PC-3 (cell line): ENCODE data around the gene DUOX2. TPM values are rescaled to one million over a fixed set of nuclear protein-coding genes. Genes with fewer than 3 reads are reported as not detected.
A peak's percentile ranks its signal among the peaks of the same experiment; 100 is the strongest.

Experiments
- ATAC-seq: fragments of 200-7000 bp; cut with Tn5 transposase; 2 replicates; pipeline ENCODE4 v1.9.1; 2020; ENCODE audit warnings: mild to moderate bottlenecking, moderate library complexity
- BruUV-seq: library from RNA; stranded (reverse); fragments of 400-500 nt; replicated peaks from 2 replicates; lab custom pipeline; 2021; lab: Mats Ljungman, UMichigan
- CTCF ChIA-PET: fragments of 300-600 bp; sonication (Branson Sonifier 250); formaldehyde crosslinking; loops from one replicate; lab custom pipeline; 2022; ENCODE audit warnings: antibody characterized with exemption; lab: Charles Lee
- POLR2A ChIA-PET: fragments of 300-600 bp; sonication (Branson Sonifier 250); formaldehyde crosslinking; loops from one replicate; lab custom pipeline; 2022; ENCODE audit warnings: antibody characterized with exemption; ENCODE audit not compliant: unreplicated experiment; lab: Charles Lee
- DNase-seq: peaks from one replicate; pipeline ENCODE4 v3.0.0-alpha.2; 2015
- H2AFZ ChIP-seq: fragments of 300-600 bp; sonication (generic); 2 replicates; pipeline ENCODE4 v1.6.0; 2016; ENCODE audit warnings: antibody characterized with exemption, low read length
- H3F3A ChIP-seq: fragments of 300-600 bp; sonication (generic); one replicate; pipeline ENCODE4 v1.6.0; 2017; ENCODE audit warnings: antibody characterized with exemption, low read length, control low read depth, mild to moderate bottlenecking; ENCODE audit not compliant: unreplicated experiment
- H3K27ac ChIP-seq: fragments of 300-600 bp; sonication (generic); 2 replicates; pipeline ENCODE4 v1.5.1; 2016; ENCODE audit warnings: mild to moderate bottlenecking, low read length
- H3K27me3 ChIP-seq: fragments of 300-600 bp; sonication (generic); 2 replicates; pipeline ENCODE4 v1.6.1; 2016; ENCODE audit warnings: low read length, mixed read lengths
- H3K36me3 ChIP-seq: fragments of 300-600 bp; sonication (generic); 2 replicates; pipeline ENCODE4 v1.6.1; 2016; ENCODE audit warnings: low read depth, mixed run types, low read length, mixed read lengths
- H3K4me1 ChIP-seq: fragments of 300-600 bp; sonication (generic); 2 replicates; pipeline ENCODE4 v1.5.1; 2016; ENCODE audit warnings: low read length; ENCODE audit not compliant: insufficient read depth
- H3K4me2 ChIP-seq: fragments of 300-600 bp; sonication (generic); 2 replicates; pipeline ENCODE4 v1.6.0; 2016; ENCODE audit warnings: low read length
- H3K4me3 ChIP-seq: fragments of 300-600 bp; sonication (generic); 2 replicates; pipeline ENCODE4 v1.5.1; 2016; ENCODE audit warnings: mild to moderate bottlenecking, low read length, mixed read lengths
- H3K79me2 ChIP-seq: fragments of 300-600 bp; sonication (generic); 2 replicates; pipeline ENCODE4 v1.6.1; 2017; ENCODE audit warnings: low read length, mixed read lengths
- H3K9ac ChIP-seq: fragments of 300-600 bp; sonication (generic); 2 replicates; pipeline ENCODE4 v1.6.0; 2016; ENCODE audit warnings: mild to moderate bottlenecking, low read length
- H3K9me2 ChIP-seq: fragments of 300-600 bp; sonication (generic); replicated peaks from 2 replicates; pipeline ENCODE4 v1.6.1; 2016; ENCODE audit warnings: mixed run types, low read length, mixed read lengths
- H3K9me3 ChIP-seq: fragments of 300-600 bp; sonication (generic); 2 replicates; pipeline ENCODE4 v1.6.1; 2016; ENCODE audit warnings: low read length, mixed read lengths
- H4K20me1 ChIP-seq: fragments of 300-600 bp; sonication (generic); 2 replicates; pipeline ENCODE4 v1.6.1; 2016; ENCODE audit warnings: low read length, mixed read lengths
- CTCF ChIP-seq: fragments of 300-600 bp; sonication (generic); conservative IDR thresholded peaks from 2 replicates; pipeline ENCODE4 v1.5.1; 2017; ENCODE audit warnings: antibody characterized with exemption, low read depth, mild to moderate bottlenecking, low read length
- EZH2 ChIP-seq: fragments of 300-600 bp; sonication (generic); IDR thresholded peaks from one replicate; pipeline ENCODE4 v1.6.1; 2017; ENCODE audit warnings: antibody characterized with exemption, mild to moderate bottlenecking, low read length; ENCODE audit not compliant: unreplicated experiment
- EZH2phosphoT487 ChIP-seq: fragments of 300-600 bp; sonication (generic); IDR thresholded peaks from 2 replicates; pipeline ENCODE4 v1.6.1; 2018; ENCODE audit warnings: mild to moderate bottlenecking, antibody characterized with exemption, low read length, borderline replicate concordance
- intact Hi-C: fragments of 100-400 bp; cut with micrococcal nuclease; formaldehyde crosslinking; loops from 2 replicates; pipeline ENCODE4 v1.9.0; 2023
- total RNA-seq: library from RNA; depleted of rRNA; stranded (reverse); fragments of >200 nt; gene quantifications from 2 replicates; pipeline ENCODE4 v1.2.3, GENCODE V29; 2014

DUOX2 gene
- total RNA-seq, 1 experiment from 2014 or later: not detected

DNA sequence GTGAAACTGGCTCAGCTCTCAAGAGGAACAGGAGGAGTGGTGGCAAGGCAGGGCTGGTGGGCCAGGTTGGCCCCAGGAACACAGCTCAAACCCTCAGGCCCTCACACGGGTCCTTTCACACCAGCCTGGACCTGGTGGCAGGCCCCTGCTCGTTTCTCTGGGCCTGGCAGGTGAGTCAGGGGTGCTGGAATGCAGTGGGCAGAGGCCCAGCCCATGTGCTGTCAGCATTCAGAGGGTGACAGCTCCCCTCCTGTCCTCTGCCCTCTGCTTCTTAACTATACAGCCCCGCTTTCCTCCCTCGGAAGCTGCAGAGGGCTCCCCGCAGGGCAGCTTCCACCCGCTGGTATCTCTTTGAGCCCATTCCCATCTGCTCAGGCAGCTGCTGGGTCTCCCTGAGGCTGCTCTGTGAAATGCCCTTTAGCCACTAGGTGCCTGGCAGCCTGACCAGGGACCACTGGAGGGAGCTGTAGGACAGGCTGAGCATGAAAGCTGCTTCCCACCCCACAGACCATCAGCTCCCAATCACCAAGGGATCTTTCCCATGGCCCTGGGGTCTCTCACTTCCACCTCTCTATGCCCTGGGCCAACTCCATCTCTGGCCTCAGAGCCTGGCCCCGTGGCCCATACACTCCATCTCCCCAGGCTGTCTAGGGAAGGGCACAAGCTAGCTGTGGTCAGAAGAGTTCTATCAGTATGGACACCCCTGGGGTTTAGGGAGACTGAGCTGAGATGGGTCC is 49.0 kb upstream of the DUOX2 start:
- Histone ChIP-seq H3K4me2 (peak overlapping the region; percentile 60), H3F3A (no peaks in the 10 kb centered on the region), H3K4me3 (no peak overlapping the region; the same call in 1 of the 2 replicates), H3K79me2 (no peaks in the 10 kb centered on the region), H2AFZ (peak overlapping the region; percentile 67), H4K20me1 (no peaks in the 10 kb centered on the region), H3K9me2 (no peaks in the 10 kb centered on the region), H3K27me3 (no peaks in the 10 kb centered on the region), H3K9ac (0 out of 2 replicates have a peak overlapping the region, but pooled peaks have one; percentile 15), H3K27ac (peak overlapping the region; percentile 60), H3K9me3 (no peaks in the 10 kb centered on the region), H3K4me1 (peaks cover 29% of the 10 kb centered on the region), H3K36me3 (no peaks in the 10 kb centered on the region)
- intact Hi-C loops: loop anchor here (1.0 to 10.0 kb wide), 6 partner anchors 35 to 292 kb away; no protein-coding TSS in a partner anchor
- BruUV-seq: no TSS peak
- ATAC-seq: peak; percentile 73
- peak; percentile 84 for DNase-seq
- CTCF ChIA-PET: interaction anchor here (0.5 to 2.7 kb wide), 20 partner anchors 15 to 434 kb away, joined by 3 to 36 read pairs (median 4); no protein-coding TSS in a partner anchor
- TF ChIP-seq EZH2phosphoT487 (no peak), EZH2 (no peak), CTCF (peak; percentile 97)
- POLR2A ChIA-PET: interaction anchor here (0.5 to 0.9 kb wide), 2 partner anchors 12 to 38 kb away, joined by 3 to 8 read pairs; no protein-coding TSS in a partner anchor

- no TSS peak for BruUV-seq
- POLR2A ChIA-PET: no interaction called here
- ATAC-seq (no peak), DNase-seq (no peak)
- H3K36me3 ChIP-seq: no peaks in the 10 kb centered on the region
- H3K4me1 ChIP-seq: peaks cover 34% of the 10 kb centered on the region
- intact Hi-C loops: loop anchor here (2.0 to 10.0 kb wide), 2 partner anchors 35 to 293 kb away; no protein-coding TSS in a partner anchor
- no peaks in the 10 kb centered on the region for H3K79me2 ChIP-seq
- no peak overlapping the region for H2AFZ ChIP-seq
- H3K27me3 ChIP-seq: no peaks in the 10 kb centered on the region
- H3K4me3 ChIP-seq: no peak overlapping the region
- no peaks in the 10 kb centered on the region for H4K20me1 ChIP-seq
- no peaks in the 10 kb centered on the region for H3K9me2 ChIP-seq
- H3K9ac ChIP-seq: no peak overlapping the region
- TF ChIP-seq CTCF (no peak), EZH2 (no peak), EZH2phosphoT487 (no peak)
- no peaks in the 10 kb centered on the region for H3K9me3 ChIP-seq
- H3F3A ChIP-seq: no peaks in the 10 kb centered on the region
- H3K27ac ChIP-seq: no peak overlapping the region
- CTCF ChIA-PET: interaction anchor here (0.7 to 2.7 kb wide), 2 partner anchors 35 to 44 kb away, joined by 3 to 21 read pairs; no protein-coding TSS in a partner anchor
- no peak overlapping the region for H3K4me2 ChIP-seq
Observed at GRCh38 chr15:45161666-45162065, 47.7 kb upstream of the DUOX2 start.
